Cardiac muscle cell (in vitro differentiated cells and primary cell): ENCODE data around the gene CORT. TPM values are rescaled to one million over a fixed set of nuclear protein-coding genes. Genes with fewer than 3 reads are reported as not detected.

ENCODE experiments used
- DNase-seq, 2 donors: peaks; one replicate each; pipeline versions ENCODE4 v3.0.0 to v3.0.0-alpha.2; 2010 to 2017; ENCODE audit warnings: low read depth in 1 of 2, low spot score in 1 of 2
- H3K27ac ChIP-seq: fragments of 200-600 bp; sonication (generic); 2 replicates; pipeline ENCODE4 v1.5.1; 2016
- H3K27me3 ChIP-seq: fragments of 200-600 bp; sonication (generic); 2 replicates; pipeline ENCODE4 v1.6.0; 2016; ENCODE audit warnings: control low read depth
- H3K36me3 ChIP-seq: fragments of 200-600 bp; sonication (generic); 2 replicates; pipeline ENCODE4 v1.5.1; 2016; ENCODE audit warnings: control low read depth
- H3K4me1 ChIP-seq: fragments of 200-600 bp; sonication (generic); 2 replicates; pipeline ENCODE4 v1.8.1; 2017; ENCODE audit warnings: low read depth, mild to moderate bottlenecking, mixed run types
- H3K4me3 ChIP-seq: fragments of 200-600 bp; sonication (generic); 2 replicates; pipeline ENCODE4 v1.5.1; 2016; ENCODE audit warnings: mild to moderate bottlenecking
- H3K9me3 ChIP-seq: fragments of 200-600 bp; sonication (generic); 2 replicates; pipeline ENCODE4 v1.5.1; 2017; ENCODE audit warnings: low read depth, mild to moderate bottlenecking, control low read depth
- CTCF ChIP-seq: IDR thresholded peaks from 2 replicates; pipeline ENCODE4 v1.5.1; 2012; ENCODE audit warnings: low read depth, mild to moderate bottlenecking, low read length
- polyA plus RNA-seq: library from polyadenylated mRNA; unstranded; fragments of >200 nt; fragmentation: Nextera tagmentation; extraction: Ambion mirVana; gene quantifications from 2 replicates; pipeline ENCODE4 v1.2.1, GENCODE V29; 2016
- total RNA-seq: library from RNA; depleted of rRNA; stranded (reverse); fragments of >200 nt; gene quantifications from 2 replicates; pipeline ENCODE4 v1.2.3, GENCODE V29; 2016

Gene CORT
- total and polyA plus RNA-seq, 2 experiments from 2014 or later = 2.3 TPM

DNA sequence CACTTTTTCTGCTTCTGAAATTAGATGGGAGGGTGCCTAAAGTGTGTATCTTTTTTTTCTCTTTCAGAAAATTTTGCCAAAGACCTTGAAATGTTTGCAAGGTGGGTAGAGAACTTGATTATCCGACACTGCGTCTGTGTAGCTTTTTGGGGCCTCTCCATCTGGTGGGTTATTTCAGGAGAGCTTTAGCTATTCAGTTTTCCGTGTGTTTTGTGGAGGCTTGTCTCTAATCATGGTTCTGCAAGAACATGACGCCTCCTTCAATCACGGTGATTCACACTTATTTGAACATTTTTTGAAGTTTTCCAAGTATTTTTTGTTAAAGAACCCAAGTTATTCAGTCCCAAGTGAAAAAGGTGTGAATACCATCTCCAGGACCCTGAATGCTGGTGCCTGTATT is 15.2 kb upstream of the CORT start:
- no peak overlapping the region for H3K4me3 ChIP-seq
- H3K36me3 ChIP-seq = no peaks in the 10 kb centered on the region
- no peaks in the 10 kb centered on the region for H3K27me3 ChIP-seq
- no peaks in the 10 kb centered on the region for H3K9me3 ChIP-seq
- TF ChIP-seq CTCF = no peak
- no peak overlapping the region for H3K27ac ChIP-seq
- DNase-seq = no peak
- peaks cover 8% of the 10 kb centered on the region for H3K4me1 ChIP-seq

- H3K27ac ChIP-seq = no peak overlapping the region
- H3K4me3 ChIP-seq = no peak overlapping the region
- no peak for DNase-seq
- peaks cover 4% of the 10 kb centered on the region for H3K4me1 ChIP-seq
- no peaks in the 10 kb centered on the region for H3K27me3 ChIP-seq
- TF ChIP-seq CTCF = no peak
- no peaks in the 10 kb centered on the region for H3K9me3 ChIP-seq
- no peaks in the 10 kb centered on the region for H3K36me3 ChIP-seq
Measured at GRCh38 chr1:10437052-10437451, 12.8 kb upstream of the CORT start.

DNA sequence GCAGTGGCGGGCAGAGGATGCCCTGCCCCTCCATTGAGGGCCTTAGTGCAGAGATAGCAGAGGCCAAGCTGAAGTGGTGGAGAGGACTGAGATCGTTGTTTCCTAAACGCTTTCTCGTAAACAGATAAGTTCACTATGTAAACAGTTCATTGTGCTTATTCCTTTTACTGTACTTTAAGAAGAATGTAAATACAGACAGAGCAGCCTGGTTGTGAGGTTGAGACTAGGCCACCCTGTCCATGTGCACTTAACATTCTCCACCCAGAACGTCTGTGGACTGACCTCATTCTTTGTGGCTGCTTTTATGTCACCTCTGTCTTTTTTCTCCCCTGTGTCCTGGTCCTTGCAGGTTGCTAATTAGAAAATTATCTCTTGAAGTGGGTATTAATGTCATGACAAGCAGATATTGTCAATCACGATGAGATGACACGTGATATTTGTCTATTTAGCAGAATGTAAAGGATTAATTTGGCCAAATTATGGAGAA is 11.1 kb upstream of the CORT start:
- H3K27me3 ChIP-seq = no peaks in the 10 kb centered on the region
- H3K36me3 ChIP-seq = no peaks in the 10 kb centered on the region
- peaks cover 4% of the 10 kb centered on the region for H3K4me1 ChIP-seq
- H3K4me3 ChIP-seq = no peak overlapping the region
- no peak overlapping the region for H3K27ac ChIP-seq
- no peak for TF ChIP-seq CTCF
- peak in 1 of 2 donors; percentile 27 for DNase-seq
- H3K9me3 ChIP-seq = no peaks in the 10 kb centered on the region

- peaks cover 4% of the 10 kb centered on the region for H3K4me1 ChIP-seq
- no peak for DNase-seq
- H3K27me3 ChIP-seq = no peaks in the 10 kb centered on the region
- H3K4me3 ChIP-seq = no peak overlapping the region
- H3K9me3 ChIP-seq = no peaks in the 10 kb centered on the region
- no peaks in the 10 kb centered on the region for H3K36me3 ChIP-seq
- H3K27ac ChIP-seq = no peak overlapping the region
- TF ChIP-seq CTCF = no peak
Measured at GRCh38 chr1:10440305-10440704, 9.5 kb upstream of the CORT start.

DNA sequence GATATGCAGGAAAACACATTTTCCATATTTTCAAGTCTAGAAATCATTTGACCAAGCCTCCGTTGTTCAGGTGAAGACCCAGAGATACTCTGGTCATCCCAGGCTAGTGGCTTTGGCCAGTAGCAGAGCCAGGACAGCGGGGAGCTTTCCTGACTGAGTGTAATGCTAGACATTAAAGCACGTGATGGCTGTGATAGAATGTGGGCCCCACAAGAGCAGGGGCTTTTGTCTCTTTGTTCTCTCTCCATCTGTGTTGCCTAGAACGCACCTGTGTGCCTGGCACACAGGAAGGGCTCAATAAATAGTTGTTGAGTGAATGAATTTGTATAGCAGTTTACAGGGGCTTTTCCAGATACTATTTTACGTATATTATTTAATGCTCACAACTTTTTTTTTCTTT is 9.0 kb upstream of the CORT start:
- DNase-seq = no peak
- Histone ChIP-seq H3K9me3 (no peaks in the 10 kb centered on the region), H3K36me3 (no peaks in the 10 kb centered on the region), H3K4me1 (peaks cover 4% of the 10 kb centered on the region), H3K27ac (no peak overlapping the region), H3K27me3 (no peaks in the 10 kb centered on the region), H3K4me3 (no peak overlapping the region)
- TF ChIP-seq CTCF = no peak

DNA sequence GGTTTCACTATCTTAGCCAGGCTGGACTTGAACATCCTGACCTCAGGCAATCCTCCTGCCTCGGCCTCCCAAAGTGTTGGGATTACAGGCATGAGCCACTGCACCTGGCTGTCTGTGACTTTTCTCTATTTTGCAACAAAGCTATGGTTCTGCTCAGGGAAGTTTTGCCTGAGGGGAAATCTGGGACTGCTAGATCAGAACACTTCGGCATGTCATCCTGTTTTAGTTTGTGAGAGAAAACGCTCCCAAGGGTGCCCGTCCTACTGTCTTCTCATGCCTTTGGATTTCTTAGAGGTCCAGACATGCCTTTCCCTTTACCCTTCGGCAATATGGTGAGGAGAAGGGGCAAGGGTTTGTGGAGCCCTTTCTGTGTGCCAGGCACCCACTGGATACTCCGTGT is 5.6 kb upstream of the CORT start:
- H3K27ac ChIP-seq = no peak overlapping the region
- no peaks in the 10 kb centered on the region for H3K4me1 ChIP-seq
- DNase-seq = no peak
- TF ChIP-seq CTCF = no peak
- no peak overlapping the region for H3K4me3 ChIP-seq
- no peaks in the 10 kb centered on the region for H3K36me3 ChIP-seq
- H3K27me3 ChIP-seq = no peaks in the 10 kb centered on the region
- H3K9me3 ChIP-seq = no peaks in the 10 kb centered on the region
